22Rv1 (cell line): ENCODE data around the gene SLC13A3.

ENCODE experiments used
- H3K27ac ChIP-seq: fragments of 450-650 bp; 2 replicates; pipeline ENCODE4 v1.5.1; 2017
- CTCF ChIP-seq: fragments of 450-650 bp; IDR thresholded peaks from 2 replicates; pipeline ENCODE4 v1.5.1; 2017; ENCODE audit warnings: mild to moderate bottlenecking
- ZFX ChIP-seq: fragments of 450-650 bp; IDR thresholded peaks from 2 replicates; pipeline ENCODE4 v1.6.1; 2017; ENCODE audit warnings: antibody characterized with exemption, borderline replicate concordance

SLC13A3 gene

GRCh38 chr20:46552460-46553420 lies 98.5 kb downstream of the SLC13A3 start:
- no peak overlapping the region for H3K27ac ChIP-seq
- TF ChIP-seq CTCF (no peak), ZFX (no peak)

GRCh38 chr20:46551522-46552381 lies 99.5 kb downstream of the SLC13A3 start:
- no peak overlapping the region for H3K27ac ChIP-seq
- TF ChIP-seq CTCF, result no peak
- no peak for TF ChIP-seq ZFX

GRCh38 chr20:46550461-46550860 lies 100.8 kb downstream of the SLC13A3 start, which contains the start of gene OCSTAMP:
Gene OCSTAMP, minus strand, starts transcription at chr20:46550654. Its CDS starts 94 bp downstream, at chr20:46550560.
- no peak within 1 kb of the TSS for H3K27ac ChIP-seq
- TF ChIP-seq CTCF (no peak), ZFX (no peak)

- no peak overlapping the region for H3K27ac ChIP-seq
- TF ChIP-seq ZFX (no peak), CTCF (no peak)
Observed at GRCh38 chr20:46549188-46549972, 101.9 kb downstream of the SLC13A3 start.

GRCh38 chr20:46548688-46549087 lies 102.6 kb downstream of the SLC13A3 start:
- H3K27ac ChIP-seq, result no peak overlapping the region
- TF ChIP-seq CTCF (no peak), ZFX (no peak)

- TF ChIP-seq ZFX (no peak), CTCF (no peak)
- no peak overlapping the region for H3K27ac ChIP-seq
Observed at GRCh38 chr20:46547995-46548394, 103.3 kb downstream of the SLC13A3 start.
